Measurements from ENCODE around the gene GPR146. TPM values are rescaled to one million over a fixed set of nuclear protein-coding genes. Genes with fewer than 3 reads are reported as not detected.

GPR146 gene
- total RNA-seq, 1 donor from 2014 or later = 17.0 TPM

DNA sequence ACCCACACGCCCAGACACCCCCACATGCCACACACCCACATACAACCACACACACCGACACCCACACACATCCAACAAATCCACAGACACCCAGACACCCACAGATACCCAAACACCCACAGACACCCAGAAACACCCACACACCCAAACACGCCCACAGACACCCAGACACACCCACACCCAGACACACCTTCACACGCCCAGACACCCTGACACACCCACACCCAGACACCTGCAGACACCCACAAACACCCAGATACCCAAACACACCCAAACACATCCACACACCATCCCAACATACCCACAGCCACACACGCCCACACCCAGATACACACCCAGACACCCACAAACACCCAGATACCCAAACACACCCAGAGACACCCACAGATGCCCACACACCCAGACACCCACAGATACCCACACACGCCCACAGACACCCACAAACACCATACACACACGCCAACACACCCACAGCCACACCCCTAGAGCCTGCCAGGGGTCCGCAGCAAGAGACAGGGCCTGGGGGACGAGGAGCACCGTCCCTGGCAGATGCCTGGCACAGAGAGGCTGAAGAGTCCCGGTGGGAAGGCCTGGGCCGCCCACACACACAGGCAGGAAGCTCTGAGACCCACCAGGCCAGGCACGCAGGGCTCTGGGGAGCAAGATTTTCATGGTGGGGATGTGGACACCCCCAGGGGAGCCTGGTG is 32.9 kb upstream of the GPR146 start:
- intact Hi-C loops (cut with micrococcal nuclease) = no loop called here

DNA sequence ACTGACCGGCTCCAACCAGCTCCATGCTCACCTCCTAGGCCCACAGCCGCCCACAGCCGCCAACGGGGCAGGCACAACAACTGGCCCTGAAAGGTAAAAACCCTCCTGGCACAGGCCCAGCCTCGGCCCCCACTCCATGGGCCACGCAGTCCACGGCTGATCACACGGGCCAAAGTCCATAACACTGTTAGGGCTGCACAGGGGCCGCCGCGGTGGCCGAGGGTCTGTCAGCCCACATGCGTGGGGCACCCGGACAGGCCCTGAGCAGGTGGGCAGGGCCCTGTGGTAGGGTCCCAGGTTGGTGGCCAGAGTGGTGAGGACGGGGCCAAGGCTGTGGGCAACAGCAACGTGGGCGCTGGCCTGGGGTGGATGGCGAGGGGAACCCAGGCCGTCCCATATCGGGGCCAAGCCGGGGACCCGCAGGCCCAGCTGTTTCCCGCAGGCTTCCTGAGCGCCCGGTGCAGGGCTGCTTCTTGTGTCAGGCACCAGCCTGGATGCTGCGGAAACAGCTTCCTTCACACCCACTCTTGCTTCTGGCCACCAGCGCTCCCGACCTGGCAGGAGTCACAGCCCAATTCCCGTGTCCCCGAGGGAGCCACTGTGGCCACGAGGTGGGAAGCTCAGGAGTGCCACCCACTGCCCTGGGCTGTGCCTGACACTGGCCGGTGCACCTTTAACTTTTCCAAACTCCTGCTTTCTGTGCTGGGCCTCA is 32.2 kb upstream of the GPR146 start:
- intact Hi-C loops (cut with micrococcal nuclease) = no loop called here

DNA sequence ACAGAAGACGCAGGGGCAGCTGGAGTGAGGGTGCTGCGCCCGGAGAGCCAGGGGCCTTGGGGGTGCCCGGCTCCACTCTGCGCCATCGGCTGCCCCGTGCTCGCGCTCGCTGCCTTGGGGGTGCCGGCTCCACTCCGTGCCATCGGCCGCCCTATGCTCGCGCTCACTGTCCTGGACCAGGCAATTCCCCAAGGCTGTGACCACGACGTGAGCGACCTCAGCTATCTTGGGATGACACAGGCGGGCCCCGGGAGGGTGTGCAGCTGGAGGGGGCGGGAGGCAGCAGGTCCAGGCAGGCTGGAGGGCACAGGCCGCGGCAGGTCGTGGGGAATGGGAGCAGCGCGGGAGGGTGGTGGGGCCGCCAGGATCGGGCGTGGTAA is 31.6 kb upstream of the GPR146 start:
- intact Hi-C loops (cut with micrococcal nuclease) = no loop called here

DNA sequence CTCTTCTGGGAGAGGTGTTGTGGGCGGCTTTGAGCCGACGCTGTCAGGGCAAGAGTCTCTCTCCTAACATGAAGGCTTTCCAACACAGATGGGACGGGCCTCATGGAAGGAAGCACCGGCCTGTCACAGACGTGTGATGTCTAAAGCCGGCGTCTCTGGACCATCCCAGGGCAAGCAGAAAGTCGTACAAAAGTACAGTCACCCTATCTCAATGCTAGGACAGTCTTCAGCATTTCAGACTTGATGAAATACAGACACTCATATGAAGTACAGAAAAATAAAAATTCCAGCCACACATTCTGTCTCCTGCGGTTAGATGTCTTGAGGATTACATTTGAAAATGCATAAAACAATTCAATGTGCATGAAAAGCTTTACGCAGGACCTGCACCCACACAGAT is 30.8 kb upstream of the GPR146 start:
- intact Hi-C loops (cut with micrococcal nuclease) = no loop called here

DNA sequence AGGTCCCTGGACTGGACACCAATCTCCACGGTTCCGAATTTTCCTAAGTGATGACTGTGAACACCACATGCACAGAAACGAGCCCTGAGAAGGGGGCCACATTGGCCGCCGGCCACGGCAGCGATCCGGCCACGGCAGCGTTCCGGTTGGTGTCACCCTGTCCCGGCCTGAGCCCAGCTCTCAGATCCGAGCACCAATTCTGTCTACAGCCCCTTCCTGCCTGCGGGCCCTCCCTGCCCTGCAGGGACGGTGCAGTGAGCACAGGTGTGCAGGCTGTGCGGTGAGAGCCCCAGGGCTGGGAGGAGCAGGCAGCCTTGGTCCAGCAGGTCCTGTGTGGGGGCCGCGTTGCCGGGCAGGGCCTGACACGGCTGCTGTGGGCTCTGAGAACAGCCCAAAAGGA is 29.7 kb upstream of the GPR146 start:
- intact Hi-C loops (cut with micrococcal nuclease) = no loop called here

DNA sequence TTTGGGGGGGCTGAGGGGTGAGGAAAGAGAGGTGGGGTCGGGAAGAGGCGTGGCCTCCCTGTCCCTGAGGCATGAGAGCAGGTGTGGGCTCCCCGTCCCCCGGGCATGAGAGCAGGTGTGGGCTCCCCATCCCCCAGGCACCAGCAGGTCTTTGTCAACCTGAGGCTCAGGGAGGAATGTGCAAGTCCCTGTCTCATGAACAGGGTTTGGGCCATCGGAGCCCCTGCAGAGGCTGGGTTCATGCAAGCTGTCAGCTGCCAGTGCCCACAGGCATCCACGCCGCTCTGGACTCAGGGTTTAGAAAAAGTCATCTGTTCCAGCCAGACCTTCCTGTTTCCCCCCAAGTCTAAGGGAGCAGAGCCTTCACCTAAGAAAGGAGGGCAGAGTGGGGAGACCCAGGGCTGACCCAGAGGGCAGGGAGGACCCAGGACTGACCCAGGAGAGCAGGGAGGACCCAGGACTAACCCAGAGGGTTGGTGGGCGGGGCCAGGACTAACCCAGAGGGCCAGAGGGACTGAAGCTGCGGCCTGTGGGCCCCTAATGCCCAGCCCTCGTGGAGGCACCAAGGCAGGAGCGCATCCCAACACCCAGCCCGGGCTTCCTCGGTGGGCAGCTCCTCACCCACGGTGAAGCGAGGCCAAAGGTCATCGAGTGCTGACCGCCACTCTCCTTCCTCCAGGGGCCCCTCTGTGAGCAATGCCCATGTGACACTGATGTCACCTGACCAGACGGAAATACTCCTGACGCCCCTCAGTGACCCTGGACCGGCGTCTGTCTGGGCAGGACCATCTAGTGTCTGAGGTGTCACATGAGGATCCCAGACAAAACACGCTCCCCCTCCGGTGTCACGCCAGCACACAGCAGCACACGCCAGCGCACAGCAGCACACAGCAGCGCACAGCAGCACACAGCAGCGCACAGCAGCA is 28.9 kb upstream of the GPR146 start:
- intact Hi-C loops (cut with micrococcal nuclease) = no loop called here

DNA sequence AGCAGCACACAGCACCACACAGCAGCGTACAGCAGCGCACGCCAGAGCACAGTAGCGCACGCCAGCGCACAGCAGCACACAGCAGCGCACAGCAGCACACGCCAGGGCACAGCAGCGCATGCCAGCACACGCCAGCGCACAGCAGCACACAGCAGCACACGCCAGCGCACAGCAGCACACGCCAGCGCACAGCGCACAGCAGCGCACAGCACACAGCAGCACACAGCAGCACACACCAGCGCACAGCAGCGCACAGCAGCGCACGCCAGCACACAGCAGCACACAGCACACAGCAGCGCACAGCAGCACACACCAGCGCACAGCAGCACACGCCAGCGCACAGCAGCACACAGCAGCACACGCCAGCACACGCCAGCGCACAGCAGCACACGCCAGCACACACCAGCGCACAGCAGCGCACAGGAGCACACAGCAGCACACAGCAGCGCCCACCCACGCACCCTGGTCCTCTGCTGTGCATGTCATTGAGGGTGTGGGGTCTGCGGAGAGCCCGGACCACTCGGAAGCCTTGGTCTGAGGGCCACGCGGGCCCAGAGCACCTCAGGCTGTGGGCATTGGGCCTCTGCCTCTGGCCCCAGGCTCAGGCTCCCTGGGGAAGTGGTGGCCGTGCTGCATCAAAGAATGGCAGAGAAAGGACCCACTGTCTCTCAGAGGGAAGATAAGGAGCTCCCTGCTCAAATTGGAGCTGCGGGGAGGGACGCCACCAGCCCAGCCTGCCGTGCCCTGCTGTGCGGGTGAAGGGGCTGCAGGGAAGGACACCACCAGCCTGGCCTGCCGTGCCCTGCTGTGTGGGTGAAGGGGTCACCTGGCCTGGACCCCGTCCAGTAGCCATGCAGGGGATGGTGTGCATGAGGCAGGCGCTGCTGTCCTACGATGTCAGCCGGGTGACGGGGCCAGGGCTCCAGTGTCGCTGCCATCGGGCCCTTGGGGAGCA is 27.5 kb upstream of the GPR146 start:
- intact Hi-C loops (cut with micrococcal nuclease) = no loop called here

DNA sequence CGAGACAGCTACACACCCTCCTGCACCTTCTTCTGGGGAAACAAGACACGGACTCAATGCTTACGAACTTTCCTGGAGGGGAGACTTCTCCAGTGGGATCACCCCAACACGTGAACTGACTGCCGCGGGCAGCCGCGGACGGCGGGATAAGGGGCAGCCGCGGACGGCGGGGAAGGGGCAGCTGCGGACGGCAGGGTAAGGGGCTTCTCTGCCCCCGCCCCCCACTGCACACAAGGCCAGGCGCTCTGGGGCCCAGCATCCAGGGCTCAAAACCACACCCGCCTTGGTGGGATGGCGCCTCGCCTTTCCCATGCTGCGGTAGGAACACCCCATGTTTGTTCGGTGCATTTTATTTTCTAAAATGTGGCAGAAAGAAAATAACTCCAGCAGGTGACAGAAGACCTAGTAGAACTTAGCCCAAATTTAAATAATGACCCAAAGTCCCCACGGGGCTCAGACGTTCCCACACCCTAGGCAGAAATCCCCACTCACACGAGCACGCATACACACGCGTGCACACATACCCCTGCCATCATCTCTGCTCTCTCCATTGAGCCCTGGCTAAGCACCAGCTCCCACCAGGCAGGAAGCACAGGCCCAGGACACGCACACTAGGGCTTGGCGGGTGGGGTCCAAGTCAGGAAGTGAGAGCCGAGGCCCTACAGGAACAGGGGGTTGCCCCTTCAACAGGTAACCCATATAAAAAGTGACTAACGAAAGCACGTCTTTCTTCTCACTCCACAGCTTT is 26.6 kb upstream of the GPR146 start:
- intact Hi-C loops (cut with micrococcal nuclease) = no loop called here

DNA sequence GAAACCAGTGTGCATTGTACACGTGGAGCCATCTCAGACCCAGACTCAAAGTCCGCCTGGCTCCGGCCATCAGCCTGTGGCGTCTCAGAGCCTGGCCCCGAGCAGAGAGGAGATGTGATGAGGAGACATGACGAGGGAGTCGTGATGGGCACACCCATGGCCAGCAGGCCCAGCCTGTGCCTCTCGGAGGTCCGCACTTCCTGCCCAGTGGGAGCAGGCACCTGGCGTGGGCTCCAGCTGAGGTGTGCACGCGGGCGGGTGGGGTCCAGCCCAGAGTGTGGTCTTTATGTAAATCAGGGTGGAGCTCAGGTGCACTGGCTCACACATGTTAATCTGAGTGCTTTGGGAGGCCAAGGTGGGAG is 26.0 kb upstream of the GPR146 start:
- intact Hi-C loops (cut with micrococcal nuclease) = no loop called here

DNA sequence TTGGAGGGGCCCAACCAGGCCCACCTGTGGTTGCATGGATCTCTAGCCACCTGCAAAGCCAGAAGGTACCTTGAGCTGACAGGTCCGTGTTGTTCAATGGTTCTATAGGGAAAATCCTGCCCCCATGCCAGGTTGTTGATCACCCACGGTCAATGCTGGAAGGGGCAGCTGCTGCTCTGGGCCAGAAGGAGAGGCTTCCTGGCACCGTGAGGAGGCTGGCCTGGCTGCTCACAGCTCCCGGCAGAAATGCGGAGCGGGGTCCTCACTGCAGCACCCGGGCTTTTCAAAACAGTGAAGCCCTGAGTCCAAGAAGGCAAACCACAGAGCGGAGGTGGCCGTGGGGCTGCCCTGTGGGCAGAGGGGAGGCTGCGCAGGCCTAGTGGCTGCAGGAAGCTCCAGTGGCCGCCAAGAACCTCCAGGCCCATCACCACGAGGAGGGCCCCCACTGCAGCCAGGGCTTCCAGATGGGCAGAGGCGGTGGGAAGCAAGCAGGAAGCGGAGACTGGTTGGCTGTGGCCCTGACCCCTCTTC is 25.0 kb upstream of the GPR146 start:
- intact Hi-C loops (cut with micrococcal nuclease) = no loop called here

DNA sequence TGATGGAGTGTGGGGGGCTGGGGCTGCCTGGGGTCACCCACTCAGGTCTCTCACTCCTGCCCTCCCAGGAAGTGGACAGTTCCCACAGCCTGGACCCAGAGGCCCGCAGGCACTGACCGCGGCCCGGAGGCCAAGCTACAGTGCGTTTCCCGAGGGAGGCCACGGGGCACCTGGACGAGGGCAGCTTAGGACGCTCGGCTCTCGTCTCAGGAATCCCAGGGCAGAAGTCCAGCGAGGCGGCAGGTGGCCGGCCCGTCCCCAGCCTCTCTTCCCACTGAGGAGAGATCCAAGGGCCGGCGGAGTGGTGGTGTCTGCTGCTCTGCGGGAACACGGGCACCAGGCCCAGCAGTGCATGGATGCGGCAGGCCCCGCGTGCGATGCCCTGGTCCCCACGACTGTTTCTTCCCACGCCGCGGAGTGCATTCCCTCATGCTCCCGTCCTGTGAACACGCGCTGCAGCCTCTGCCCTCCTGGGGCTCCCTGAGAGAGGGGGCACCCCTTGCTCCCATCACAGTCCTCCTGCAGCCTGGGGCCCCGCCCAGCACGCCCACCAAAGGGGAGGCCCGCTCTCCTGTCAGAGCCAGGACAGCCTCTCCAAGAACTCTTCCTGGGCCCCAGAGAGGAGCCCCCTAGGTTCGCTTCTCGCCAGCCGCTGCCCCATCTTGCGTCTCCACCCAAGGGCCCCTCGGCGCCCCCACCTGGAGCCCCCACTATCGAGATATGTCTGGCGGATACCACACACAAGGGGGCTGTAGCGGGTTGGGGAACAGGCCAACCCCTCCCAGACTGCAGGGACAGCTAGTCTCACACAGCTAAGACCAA is 24.3 kb upstream of the GPR146 start:
- intact Hi-C loops (cut with micrococcal nuclease) = no loop called here

DNA sequence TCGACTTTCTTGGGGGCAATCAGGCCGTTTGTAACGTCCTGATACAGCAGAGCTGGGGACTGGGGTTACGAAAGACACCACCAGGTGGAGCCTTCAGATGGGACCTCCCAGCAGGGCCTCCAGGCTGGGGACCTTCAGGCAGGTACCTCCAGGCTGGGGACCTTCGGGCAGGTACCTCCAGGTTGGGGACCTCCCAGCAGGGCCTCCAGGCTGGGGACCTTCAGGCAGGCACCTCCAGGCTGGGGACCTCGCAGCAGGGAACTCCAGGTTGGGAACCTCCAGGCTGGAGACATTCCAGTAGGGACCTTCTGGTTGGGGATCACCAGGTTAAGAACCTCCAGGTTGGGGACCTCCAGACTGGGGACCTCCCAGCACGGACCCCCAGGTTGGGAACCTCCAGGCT is 23.5 kb upstream of the GPR146 start:
- intact Hi-C loops (cut with micrococcal nuclease) = no loop called here

DNA sequence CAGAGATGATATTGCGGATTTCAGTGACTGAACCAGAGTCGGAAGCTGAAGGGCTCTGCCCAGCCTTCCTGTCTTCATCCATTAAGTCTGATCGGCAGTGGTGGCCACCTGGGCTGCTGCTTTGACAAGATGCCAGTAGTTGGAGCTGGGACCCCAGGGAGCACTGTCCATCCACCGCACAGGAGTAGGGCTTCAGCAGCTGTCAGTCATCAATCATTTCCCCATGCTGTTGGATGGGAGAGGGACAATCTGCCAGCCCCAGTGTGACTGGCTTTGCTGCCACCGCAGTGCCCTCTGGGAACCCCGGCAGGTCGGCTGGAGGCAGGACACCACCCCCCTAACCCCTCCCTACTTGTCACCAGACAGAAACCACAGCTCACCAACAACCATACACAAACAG is 23.0 kb upstream of the GPR146 start:
- intact Hi-C loops (cut with micrococcal nuclease) = no loop called here

DNA sequence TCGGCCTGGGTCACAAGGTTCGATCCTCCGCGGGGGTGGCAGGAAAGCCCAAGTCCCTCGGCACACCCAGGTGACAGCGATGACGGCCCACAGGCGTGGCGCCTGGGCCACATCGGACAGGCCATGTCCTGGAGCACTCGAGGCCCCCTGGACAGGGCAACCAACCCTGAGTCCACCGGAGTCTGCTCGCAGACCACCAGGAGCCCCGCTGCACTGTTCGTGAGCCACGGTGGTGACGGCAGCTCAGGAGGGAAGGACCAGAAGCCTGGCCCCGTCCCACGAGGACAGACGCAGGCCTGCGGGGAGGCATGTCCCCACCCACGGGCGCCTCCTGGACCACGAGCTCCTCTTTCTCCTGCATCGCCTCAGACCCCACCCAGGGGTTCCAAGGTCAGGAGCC is 22.4 kb upstream of the GPR146 start:
- intact Hi-C loops (cut with micrococcal nuclease) = no loop called here

DNA sequence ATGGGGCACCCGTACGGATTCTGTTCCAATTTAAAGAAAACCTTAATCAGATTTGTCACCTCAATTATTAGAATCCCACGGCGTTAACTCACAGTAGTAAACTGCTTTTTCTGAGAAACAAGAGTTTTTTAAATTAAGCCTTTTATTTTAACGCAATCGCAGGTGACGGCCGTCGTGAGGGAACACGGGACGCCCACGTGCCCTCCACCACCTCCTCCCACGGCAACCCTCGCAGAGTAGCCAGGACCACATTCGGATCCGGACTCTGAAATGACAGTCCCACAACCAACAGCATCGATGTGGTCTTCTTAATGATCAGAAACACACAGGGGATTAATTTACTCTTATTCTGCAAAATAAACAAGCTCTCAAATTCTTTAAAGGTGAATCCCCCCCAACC is 22.0 kb upstream of the GPR146 start:
- intact Hi-C loops (cut with micrococcal nuclease) = no loop called here

DNA sequence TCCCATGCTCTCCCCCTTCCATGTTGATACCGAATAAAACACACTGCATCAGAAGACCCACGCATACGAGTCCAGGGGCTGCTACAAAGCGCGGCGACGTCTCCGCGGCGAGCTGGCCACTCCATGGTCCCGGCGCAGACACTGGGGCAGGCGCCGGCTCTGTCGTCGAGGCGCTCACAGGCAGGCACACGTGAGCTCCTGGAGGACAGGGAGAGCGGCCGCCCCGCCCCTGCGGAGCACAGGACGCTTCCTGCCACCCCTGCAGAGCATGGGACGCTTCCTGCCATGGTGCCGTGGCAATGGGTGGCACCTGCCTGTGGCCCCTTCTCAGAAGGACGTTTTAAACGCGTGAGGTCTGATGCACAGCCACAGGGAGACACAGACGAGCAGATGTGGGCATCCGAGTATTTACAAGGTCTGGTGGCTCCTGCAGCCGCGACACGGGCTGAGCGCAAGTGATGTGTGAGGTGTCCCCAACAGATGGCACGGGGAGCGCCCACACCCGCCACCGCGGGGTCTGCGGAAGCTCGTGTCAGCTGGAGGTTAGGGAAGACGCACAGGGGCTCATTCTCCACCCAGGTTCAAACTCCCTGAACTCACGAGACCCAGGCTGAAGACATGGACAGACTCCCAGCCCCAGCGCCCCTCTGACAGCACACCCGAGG is 21.4 kb upstream of the GPR146 start:
- intact Hi-C loops (cut with micrococcal nuclease) = no loop called here

DNA sequence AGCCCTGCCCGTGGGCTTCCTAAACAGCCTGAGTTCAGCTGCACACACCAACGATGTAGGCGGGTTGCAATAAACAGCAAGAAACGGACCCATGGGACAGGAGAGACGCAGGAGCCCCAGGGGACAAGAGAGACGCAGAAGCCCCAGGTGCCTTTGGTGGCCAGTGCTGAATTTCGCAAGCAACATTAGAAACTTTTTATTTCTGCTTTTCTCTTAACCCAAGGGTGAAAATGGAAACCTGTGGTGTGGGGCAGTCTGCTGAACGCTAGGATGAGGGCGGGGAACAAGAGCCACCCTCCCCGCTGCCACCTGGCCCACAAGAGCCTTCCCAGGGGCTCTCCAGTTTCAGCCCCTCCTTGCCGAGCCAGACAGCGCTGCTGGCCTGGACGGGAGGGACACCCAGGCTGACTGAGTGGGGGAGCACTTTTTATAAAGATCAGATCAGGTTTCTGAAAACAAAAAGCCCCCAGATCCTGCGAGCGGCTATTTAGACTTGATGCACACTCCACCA is 20.0 kb upstream of the GPR146 start:
- intact Hi-C loops (cut with micrococcal nuclease) = no loop called here

Data from T-helper 2 cell treated with Interferon-gamma antibody and Interleukin-4, amounts not matched to agents 100 ng/mL and 5 ng/mL, for 36 hours (primary cell).